ENCODE results near the gene CHRDL2.
"Not testable (repeated sequence)": the region's sequence is repeated elsewhere in the genome, so short reads cannot be mapped to it uniquely, and the experiment has no call there.

Gene CHRDL2

DNA sequence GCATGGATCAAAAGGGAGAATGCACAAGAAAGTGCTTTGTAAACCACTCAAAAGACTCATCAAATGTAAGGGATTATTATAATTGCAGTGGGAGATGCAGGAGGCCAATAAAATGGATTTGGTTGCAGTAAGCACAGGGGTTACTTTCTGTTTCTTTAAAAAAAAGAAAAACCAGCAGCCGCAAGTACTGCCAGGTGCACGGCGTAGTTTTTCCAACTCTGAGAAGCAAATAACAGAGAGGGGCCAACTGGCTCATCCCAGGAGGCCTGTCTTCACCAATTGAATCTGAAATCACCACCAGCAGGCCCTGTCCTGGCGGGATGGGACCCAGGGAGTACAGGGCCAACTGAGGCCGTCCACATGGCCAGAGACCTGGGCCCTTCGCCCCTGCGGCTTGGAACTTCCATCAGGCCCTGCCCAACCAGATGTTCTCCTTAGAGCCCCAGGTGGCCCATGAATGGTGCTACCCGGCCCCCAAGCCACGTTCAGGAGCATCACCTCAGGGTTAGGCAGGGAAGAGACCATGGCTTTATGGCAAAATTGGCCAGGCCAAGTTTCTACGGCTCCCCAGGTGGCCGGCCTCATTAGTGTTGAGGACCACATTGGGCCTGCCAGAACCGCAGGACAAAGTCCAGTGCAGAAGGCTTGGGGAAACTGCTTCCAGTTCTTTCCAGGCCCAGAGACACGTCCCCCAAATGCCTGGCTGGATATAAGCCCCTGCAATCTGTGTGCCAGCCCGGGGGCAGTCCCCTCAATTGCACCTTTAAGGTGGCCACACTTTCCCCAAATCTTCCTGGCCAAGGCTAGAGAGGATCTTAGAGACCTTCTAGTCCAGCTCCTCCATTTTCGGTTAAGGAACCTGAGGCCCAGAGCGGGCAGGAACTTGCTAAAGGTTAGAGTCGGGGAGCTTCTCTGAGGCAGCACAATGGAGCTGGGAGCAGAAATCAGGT is 61.7 kb downstream of the CHRDL2 start:
- no peak for DNase-seq

DNA sequence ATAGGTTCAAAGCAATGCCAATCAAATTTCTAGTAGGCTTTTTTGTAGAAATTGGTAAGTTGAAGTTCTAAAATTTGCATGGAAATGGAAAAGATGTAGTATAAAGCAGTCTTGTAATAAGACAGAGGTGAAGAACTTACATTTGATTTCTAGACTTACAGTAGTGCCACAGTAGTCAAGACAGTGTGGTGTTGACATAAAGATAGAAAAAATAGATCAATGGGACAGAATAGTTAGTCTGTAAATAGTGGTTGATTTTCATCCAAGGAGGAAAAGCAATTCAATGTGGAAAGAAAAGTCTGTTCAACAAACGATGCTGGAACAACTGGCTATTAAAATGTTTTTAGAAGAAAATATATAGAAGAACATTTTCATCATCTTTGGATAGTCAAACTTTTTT is 67.9 kb downstream of the CHRDL2 start:
- no peak for DNase-seq

DNA sequence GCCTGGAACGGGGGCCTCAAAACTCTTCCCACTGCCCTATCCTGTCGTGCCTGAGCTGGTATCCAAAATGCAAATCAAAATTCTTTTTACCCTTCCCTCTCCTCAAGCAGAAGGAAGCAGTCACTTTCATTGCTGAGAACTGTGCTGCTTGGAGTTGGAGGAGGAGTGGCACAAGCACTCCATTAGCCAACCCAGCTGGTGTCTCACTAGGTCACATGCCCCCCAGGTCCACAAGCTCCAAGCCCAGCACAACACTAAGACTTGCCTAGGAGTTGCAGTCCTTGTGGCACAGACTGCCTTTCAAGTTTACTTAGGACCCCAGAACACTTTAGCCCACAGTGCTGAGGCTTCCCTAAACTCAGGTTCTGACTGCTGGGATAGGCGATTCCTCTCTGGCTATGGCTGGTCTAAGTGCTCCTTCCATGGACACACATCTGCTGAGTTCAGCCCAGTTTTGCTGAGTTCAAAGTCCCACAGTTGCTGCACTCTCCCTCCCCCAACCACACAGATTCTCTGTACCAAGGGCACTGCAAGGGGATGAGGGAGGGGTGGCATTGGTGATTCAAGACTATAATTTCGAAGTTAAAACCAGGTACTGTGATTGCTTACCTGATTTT is 68.6 kb downstream of the CHRDL2 start:
- no peak for DNase-seq

DNA sequence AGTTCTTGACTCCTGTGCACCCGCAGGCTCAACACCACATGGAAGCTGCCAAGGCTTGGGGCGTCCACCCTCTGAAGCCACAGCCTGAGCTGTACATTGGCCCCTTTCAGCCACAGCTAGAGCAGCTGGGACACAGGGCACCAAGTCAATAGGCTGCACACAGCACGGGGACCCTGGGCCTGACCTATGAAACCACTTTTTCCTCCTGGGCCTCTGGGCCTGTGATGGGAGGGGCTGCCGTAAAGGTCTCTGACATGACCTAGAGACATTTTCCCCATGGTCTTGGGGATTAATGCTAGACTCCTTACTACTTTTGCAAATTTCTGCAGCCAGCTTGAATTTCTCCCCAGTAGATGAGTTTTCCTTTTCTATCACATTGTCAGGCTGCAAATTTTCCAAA is 72.1 kb downstream of the CHRDL2 start:
- DNase-seq, result not testable (repeated sequence)

DNA sequence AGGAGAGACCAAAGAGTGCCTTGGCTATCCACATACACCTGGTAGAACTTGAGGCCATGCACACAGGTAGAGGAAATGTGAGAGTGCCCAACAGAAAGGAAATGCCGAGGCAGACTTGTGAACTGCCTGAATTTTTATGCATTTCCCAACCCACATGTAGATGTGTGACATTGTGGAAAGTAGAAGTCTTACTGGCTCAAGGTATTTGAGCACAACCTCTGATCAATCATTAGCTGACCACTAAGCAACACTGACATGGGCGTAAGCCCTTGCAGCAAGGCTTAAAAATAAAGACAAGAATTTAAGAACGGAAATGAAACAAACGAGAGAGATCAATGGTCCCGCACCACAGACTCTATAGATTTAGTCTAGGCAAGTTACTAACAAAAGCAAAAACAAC is 76.2 kb downstream of the CHRDL2 start:
- no peak for DNase-seq

DNA sequence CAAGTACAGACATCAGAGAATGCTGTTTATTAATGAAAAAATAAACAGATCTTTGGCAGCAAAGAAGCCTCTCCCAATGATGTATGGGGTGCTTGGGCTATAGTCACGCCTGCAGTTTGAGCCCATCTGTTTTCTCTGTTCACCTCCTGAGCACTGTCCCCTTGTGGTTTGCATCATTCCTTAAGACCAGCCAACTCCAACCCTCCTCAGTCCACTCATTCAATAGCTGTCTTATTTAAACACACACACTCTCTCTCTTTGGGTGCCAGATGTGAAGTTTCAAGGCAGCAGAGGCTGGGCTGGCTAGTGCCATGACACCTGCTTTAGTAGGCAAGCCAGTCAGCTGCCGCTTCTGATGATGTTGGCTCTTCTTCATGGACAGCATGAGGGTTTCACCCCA is 80.7 kb downstream of the CHRDL2 start:
- no peak for DNase-seq

DNA sequence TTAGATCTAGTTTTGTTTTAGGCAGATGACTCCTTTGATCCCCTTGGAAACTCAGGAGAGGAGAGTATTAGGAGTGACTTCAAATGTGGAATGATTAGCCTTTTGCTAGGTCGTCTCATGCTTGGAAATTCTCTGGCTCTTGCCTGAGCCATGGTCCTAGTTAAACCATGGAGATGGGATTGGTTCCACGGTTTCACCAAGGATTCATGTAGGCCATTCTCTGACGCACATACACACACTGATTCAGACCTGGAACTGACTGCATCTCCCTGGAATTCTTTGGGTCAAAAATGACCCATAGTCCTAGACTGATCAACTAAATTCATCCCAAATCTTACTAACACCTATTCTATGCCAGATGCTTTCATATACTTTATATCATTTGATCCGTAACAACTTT is 82.3 kb downstream of the CHRDL2 start:
- DNase-seq, result no peak

DNA sequence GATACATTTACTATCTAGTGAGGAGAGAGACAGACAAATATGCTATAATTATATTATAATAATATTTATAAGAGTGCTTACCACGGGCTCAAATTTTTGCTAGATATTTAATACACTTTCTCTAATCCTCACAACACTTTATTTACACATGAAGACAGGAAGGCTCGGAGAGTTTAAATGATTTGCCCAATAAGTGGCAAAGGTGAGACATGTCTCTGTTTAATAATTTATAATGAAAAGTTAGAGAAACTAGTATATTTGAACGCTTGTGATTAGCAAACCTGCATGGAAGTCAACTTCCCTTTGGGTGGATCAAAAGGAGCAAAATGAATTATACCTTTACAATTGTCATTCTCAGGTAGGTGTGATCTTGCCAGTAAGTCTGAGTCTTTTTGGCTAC is 83.4 kb downstream of the CHRDL2 start:
- no peak for DNase-seq

DNA sequence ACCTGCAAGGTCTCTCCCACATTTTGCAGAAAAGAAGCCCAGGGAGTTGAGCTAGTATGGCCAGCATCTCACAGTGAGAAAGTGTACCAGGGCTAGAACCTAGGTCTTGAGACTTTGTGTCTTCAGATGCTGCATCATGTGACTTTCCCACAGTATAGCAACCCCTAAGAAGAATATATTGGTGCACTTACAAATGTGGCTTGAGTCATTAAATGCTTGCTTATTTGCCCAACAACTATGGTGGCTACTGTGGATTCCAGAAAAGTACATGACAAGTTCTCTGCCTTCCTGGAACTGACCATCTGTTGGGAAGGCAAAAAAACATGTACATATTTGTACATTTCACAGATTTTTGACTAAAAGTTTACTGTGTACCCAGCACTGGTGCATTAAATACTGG is 83.8 kb downstream of the CHRDL2 start:
- DNase-seq, result no peak

DNA sequence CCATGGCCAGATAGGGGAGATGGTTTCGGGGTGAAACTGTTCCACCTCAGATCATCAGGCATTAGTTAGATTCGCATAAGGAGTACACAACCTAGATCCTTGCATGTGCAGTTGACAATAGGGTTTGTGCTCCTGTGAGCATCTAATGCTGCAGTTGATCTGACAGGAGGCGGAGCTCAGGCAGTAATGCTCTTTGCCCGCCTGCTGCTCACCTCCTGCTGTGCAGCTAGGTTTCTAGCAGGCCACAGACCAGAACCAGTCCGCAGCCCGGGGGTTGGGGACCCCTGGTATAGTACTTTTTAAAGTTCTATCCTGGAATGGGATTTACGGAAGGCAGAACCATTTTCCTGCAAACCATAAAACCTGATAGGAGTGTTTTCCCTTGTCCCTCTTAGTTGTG is 84.3 kb downstream of the CHRDL2 start:
- DNase-seq, result no peak
